Measurements from ENCODE around the gene RAP1GDS1. TPM values are rescaled to one million over a fixed set of nuclear protein-coding genes. Genes with fewer than 3 reads are reported as not detected.

The RAP1GDS1 gene
- total RNA-seq, 1 experiment from 2014 or later, result 31.1 TPM

DNA sequence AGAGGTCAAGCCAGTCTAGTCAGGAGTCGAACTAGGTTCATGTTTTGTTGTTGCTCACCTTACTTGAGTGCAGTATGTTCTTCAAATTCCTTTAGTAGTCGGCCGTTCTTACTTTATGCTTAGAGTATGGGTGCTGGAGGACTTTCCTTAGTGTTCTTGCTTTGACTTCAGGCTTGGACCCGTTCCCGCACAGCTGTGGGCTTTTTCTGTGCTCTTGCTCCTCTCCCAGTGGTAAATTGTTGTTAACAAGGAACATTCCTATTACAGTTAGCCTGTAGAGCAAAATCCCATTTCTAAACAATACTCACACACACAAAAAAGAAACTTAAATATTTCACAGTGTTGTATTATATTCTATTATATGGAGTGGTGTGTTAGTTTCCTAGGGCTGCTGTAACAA is 113.5 kb downstream of the RAP1GDS1 start:
- TF ChIP-seq EZH2 (IDR thresholded peaks at IDR 0.05; ENCODE audit: low read length, unreplicated experiment), result no peak
- POLR2A ChIA-PET (ENCODE audit: unreplicated experiment), result no interaction called here

DNA sequence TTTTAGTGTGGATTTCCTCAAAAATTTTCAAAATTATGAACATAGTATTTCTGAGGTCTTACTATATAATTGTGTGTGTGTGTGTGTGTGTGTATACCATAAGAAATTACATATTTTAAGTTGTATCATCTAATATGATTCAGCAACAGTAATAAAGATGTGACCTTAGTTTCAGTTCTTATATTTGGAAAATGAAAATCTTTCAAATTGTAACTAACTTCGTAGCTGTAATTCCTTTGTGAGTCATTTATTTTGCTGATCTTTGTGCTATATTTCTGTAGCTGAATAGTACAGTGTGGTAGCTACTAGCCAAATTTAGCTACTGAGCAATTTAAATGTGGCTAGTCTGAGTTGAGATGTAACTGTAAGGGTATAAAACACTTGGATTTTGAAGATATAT is 116.4 kb downstream of the RAP1GDS1 start:
- no peaks in the 10 kb centered on the region for H3K9me2 ChIP-seq (replicated peaks; ENCODE audit: low read length)
- H3K4me2 ChIP-seq (ENCODE audit: low read length), result no peak overlapping the region
- H3K9me3 ChIP-seq (ENCODE audit: low read length), result no peaks in the 10 kb centered on the region
- ATAC-seq (no peak), DNase-seq (no peak)
- H3K4me3 ChIP-seq (ENCODE audit: low read length), result no peak overlapping the region
- no peaks in the 10 kb centered on the region for H3K36me3 ChIP-seq (ENCODE audit: low read depth, low read length)
- no TSS peak for BruUV-seq (replicated peaks)
- no peaks in the 10 kb centered on the region for H3K4me1 ChIP-seq (ENCODE audit: insufficient read depth, low read length)
- ChIA-PET CTCF (no interaction called here), POLR2A (ENCODE audit: unreplicated experiment) (no interaction called here)
- H3K9ac ChIP-seq (ENCODE audit: low read length), result no peak overlapping the region
- no peaks in the 10 kb centered on the region for H3K79me2 ChIP-seq (ENCODE audit: low read length)
- TF ChIP-seq, protein P1, sequence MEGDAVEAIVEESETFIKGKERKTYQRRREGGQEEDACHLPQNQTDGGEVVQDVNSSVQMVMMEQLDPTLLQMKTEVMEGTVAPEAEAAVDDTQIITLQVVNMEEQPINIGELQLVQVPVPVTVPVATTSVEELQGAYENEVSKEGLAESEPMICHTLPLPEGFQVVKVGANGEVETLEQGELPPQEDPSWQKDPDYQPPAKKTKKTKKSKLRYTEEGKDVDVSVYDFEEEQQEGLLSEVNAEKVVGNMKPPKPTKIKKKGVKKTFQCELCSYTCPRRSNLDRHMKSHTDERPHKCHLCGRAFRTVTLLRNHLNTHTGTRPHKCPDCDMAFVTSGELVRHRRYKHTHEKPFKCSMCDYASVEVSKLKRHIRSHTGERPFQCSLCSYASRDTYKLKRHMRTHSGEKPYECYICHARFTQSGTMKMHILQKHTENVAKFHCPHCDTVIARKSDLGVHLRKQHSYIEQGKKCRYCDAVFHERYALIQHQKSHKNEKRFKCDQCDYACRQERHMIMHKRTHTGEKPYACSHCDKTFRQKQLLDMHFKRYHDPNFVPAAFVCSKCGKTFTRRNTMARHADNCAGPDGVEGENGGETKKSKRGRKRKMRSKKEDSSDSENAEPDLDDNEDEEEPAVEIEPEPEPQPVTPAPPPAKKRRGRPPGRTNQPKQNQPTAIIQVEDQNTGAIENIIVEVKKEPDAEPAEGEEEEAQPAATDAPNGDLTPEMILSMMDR (conservative IDR thresholded peaks at IDR 0.05; ENCODE audit: low read depth, low read length), result no peak
- H4K20me1 ChIP-seq (ENCODE audit: low read length), result no peaks in the 10 kb centered on the region
- no peaks in the 10 kb centered on the region for H3K27me3 ChIP-seq (ENCODE audit: low read length)
- intact Hi-C loops (cut with micrococcal nuclease), result no loop called here
- H3K27ac ChIP-seq (ENCODE audit: low read length), result no peak overlapping the region
- H3F3A ChIP-seq (ENCODE audit: low read length, unreplicated experiment), result no peaks in the 10 kb centered on the region
- no peak overlapping the region for H2AFZ ChIP-seq (ENCODE audit: low read length)

More for the DNA sequence above, 113.5 kb downstream of the RAP1GDS1 start:
- DNase-seq (no peak), ATAC-seq (no peak)
- no TSS peak for BruUV-seq (replicated peaks)
- Histone ChIP-seq H3K36me3 (ENCODE audit: low read depth, low read length) (no peaks in the 10 kb centered on the region), H2AFZ (ENCODE audit: low read length) (no peak overlapping the region), H3K4me1 (ENCODE audit: insufficient read depth, low read length) (no peaks in the 10 kb centered on the region), H3K27me3 (ENCODE audit: low read length) (no peaks in the 10 kb centered on the region), H3K4me3 (ENCODE audit: low read length) (no peak overlapping the region), H3K27ac (ENCODE audit: low read length) (no peak overlapping the region), H3K4me2 (ENCODE audit: low read length) (no peak overlapping the region), H3F3A (ENCODE audit: low read length, unreplicated experiment) (no peaks in the 10 kb centered on the region), H3K79me2 (ENCODE audit: low read length) (no peaks in the 10 kb centered on the region), H3K9me2 (replicated peaks; ENCODE audit: low read length) (no peaks in the 10 kb centered on the region), H3K9me3 (ENCODE audit: low read length) (no peaks in the 10 kb centered on the region), H3K9ac (ENCODE audit: low read length) (no peak overlapping the region), H4K20me1 (ENCODE audit: low read length) (no peaks in the 10 kb centered on the region)
- CTCF ChIA-PET, result no interaction called here
- intact Hi-C loops (cut with micrococcal nuclease), result no loop called here

GRCh38 chr4:98381306-98381705 is 120.1 kb downstream of the RAP1GDS1 start:
- H3K9ac ChIP-seq (ENCODE audit: low read length), result no peak overlapping the region
- no peak overlapping the region for H3K4me3 ChIP-seq (ENCODE audit: low read length)
- H3K4me2 ChIP-seq (ENCODE audit: low read length), result no peak overlapping the region
- ChIA-PET POLR2A (ENCODE audit: unreplicated experiment) (interaction anchor here (0.6 kb wide), 1 partner anchor 52 kb away, joined by 4 read pairs; no protein-coding TSS in a partner anchor), CTCF (no interaction called here)
- H3K9me3 ChIP-seq (ENCODE audit: low read length), result no peaks in the 10 kb centered on the region
- no peaks in the 10 kb centered on the region for H3K4me1 ChIP-seq (ENCODE audit: insufficient read depth, low read length)
- no peaks in the 10 kb centered on the region for H3K27me3 ChIP-seq (ENCODE audit: low read length)
- no peak for TF ChIP-seq EZH2phosphoT487 (IDR thresholded peaks at IDR 0.05; ENCODE audit: borderline replicate concordance, low read length)
- TF ChIP-seq, protein P1 (conservative IDR thresholded peaks at IDR 0.05; ENCODE audit: low read depth, low read length), result no peak
- TF ChIP-seq EZH2 (IDR thresholded peaks at IDR 0.05; ENCODE audit: low read length, unreplicated experiment), result no peak
- no peaks in the 10 kb centered on the region for H3K36me3 ChIP-seq (ENCODE audit: low read depth, low read length)
- no peaks in the 10 kb centered on the region for H3F3A ChIP-seq (ENCODE audit: low read length, unreplicated experiment)
- no peaks in the 10 kb centered on the region for H3K9me2 ChIP-seq (replicated peaks; ENCODE audit: low read length)
- no peak for DNase-seq
- H3K79me2 ChIP-seq (ENCODE audit: low read length), result no peaks in the 10 kb centered on the region
- H2AFZ ChIP-seq (ENCODE audit: low read length), result no peak overlapping the region
- no peak for ATAC-seq
- intact Hi-C loops (cut with micrococcal nuclease), result no loop called here
- H4K20me1 ChIP-seq (ENCODE audit: low read length), result no peaks in the 10 kb centered on the region
- BruUV-seq (replicated peaks), result no TSS peak
- no peak overlapping the region for H3K27ac ChIP-seq (ENCODE audit: low read length)
